DMS79 (cell line): ENCODE measurements around the gene PLA2G2D.

Source experiments
- DNase-seq: peaks from one replicate; lab custom pipeline; 2025; lab: John Stamatoyannopoulos, UW

The PLA2G2D gene

GRCh38 chr1:20114021-20114648 lies 5.2 kb downstream of the PLA2G2D start:
- DNase-seq: no peak

GRCh38 chr1:20112279-20113000 lies 6.9 kb downstream of the PLA2G2D start:
- no peak for DNase-seq

GRCh38 chr1:20111452-20111851 lies 7.9 kb downstream of the PLA2G2D start:
- no peak for DNase-seq

GRCh38 chr1:20110679-20111078 lies 8.7 kb downstream of the PLA2G2D start:
- DNase-seq: no peak

- DNase-seq: no peak
These were observed 10.0 kb downstream of the PLA2G2D start for GRCh38 chr1:20109223-20109856.

GRCh38 chr1:20108366-20109123 lies 10.8 kb downstream of the PLA2G2D start:
- DNase-seq: no peak

GRCh38 chr1:20107796-20108195 lies 11.5 kb downstream of the PLA2G2D start:
- DNase-seq: no peak

GRCh38 chr1:20107351-20107750 lies 12.0 kb downstream of the PLA2G2D start:
- DNase-seq: no peak

- DNase-seq: no peak
These were observed 13.5 kb downstream of the PLA2G2D start for GRCh38 chr1:20105856-20106255.

GRCh38 chr1:20102875-20103274 lies 16.5 kb downstream of the PLA2G2D start:
- DNase-seq: no peak

GRCh38 chr1:20100632-20101355 lies 18.5 kb downstream of the PLA2G2D start:
- DNase-seq: no peak

- DNase-seq: no peak
These were observed 19.8 kb downstream of the PLA2G2D start for GRCh38 chr1:20099533-20099932.

- DNase-seq: no peak
These were observed 22.4 kb downstream of the PLA2G2D start for GRCh38 chr1:20096840-20097447.

GRCh38 chr1:20095564-20096434 lies 23.5 kb downstream of the PLA2G2D start:
- DNase-seq: peak; percentile 87

GRCh38 chr1:20093940-20094391 lies 25.4 kb downstream of the PLA2G2D start:
- no peak for DNase-seq

- DNase-seq: no peak
These were observed 26.0 kb downstream of the PLA2G2D start for GRCh38 chr1:20093303-20093702.

GRCh38 chr1:20090641-20091040 lies 28.7 kb downstream of the PLA2G2D start:
- DNase-seq: no peak

- no peak for DNase-seq
These were observed 29.2 kb downstream of the PLA2G2D start for GRCh38 chr1:20090119-20090518.

- no peak for DNase-seq
These were observed 29.8 kb downstream of the PLA2G2D start for GRCh38 chr1:20089328-20090077.

GRCh38 chr1:20087668-20088067 lies 31.7 kb downstream of the PLA2G2D start:
- no peak for DNase-seq
